HepG2 (cell line): ENCODE measurements around the gene PFKL. TPM values are rescaled to one million over a fixed set of nuclear protein-coding genes. Genes with fewer than 3 reads are reported as not detected.

Source experiments
- ATAC-seq: fragments of 200-7000 bp; cut with Tn5 transposase; 3 replicates; pipeline ENCODE4 v1.9.1; 2020; ENCODE audit warnings: mild to moderate bottlenecking, moderate library complexity
- BruUV-seq: library from RNA; stranded (reverse); fragments of 400-500 nt; replicated peaks from 2 replicates; lab custom pipeline; 2021; lab: Mats Ljungman, UMichigan
- CTCF ChIA-PET: fragments of 300-600 bp; formaldehyde crosslinking; extraction: SDS; loops from one replicate; lab custom pipeline; 2021; ENCODE audit warnings: low total read pairs, inconsistent platforms, low intra/inter-chr PET ratio; lab: Yijun Ruan, JAX
- POLR2A ChIA-PET: fragments of 350-600 bp; sonication (Branson Sonifier 250); formaldehyde crosslinking; loops from one replicate; lab custom pipeline; 2020; ENCODE audit warnings: antibody characterized with exemption, inconsistent platforms; lab: Yijun Ruan, JAX
- DNase-seq: peaks from one replicate; pipeline ENCODE4 v3.0.0-alpha.2; 2015; ENCODE audit warnings: low spot score
- FAIRE-seq: peaks from 3 replicates; lab custom pipeline; 2011; peaks lifted over from hg19 to GRCh38; lab: Jason Lieb, UNC
- H2AFZ ChIP-seq: one replicate; pipeline ENCODE4 v1.6.1; 2011; ENCODE audit warnings: low read length, inconsistent platforms
- H3K27ac ChIP-seq: fragments of 300-600 bp; 3 replicates; pipeline ENCODE4 v1.8.0; 2011; ENCODE audit warnings: mixed run types, mild to moderate bottlenecking, mixed read lengths, low read length, inconsistent platforms; ENCODE audit not compliant: insufficient read depth; ENCODE audit errors: extremely low read length
- H3K27me3 ChIP-seq, 2 experiments: fragments of 200-600 bp in 1 of 2; 2 replicates in 1 of 2; 3 replicates in 1 of 2; pipeline versions ENCODE4 v1.6.0 to v1.8.0; 2011; ENCODE audit warnings: low read length in 2 of 2, mild to moderate bottlenecking in 2 of 2, moderate library complexity in 2 of 2, inconsistent platforms in 1 of 2; ENCODE audit not compliant: insufficient read depth in 2 of 2, control insufficient read depth in 1 of 2
- H3K36me3 ChIP-seq, 2 experiments: fragments of 200-600 bp in 1 of 2; replicated peaks in 1 of 2; 2 replicates in 1 of 2; 3 replicates in 1 of 2; pipeline versions ENCODE4 v1.5.1 to v1.8.0; 2011; ENCODE audit warnings: low read length in 2 of 2, inconsistent platforms in 1 of 2; ENCODE audit not compliant: insufficient read depth in 2 of 2, control insufficient read depth in 1 of 2
- H3K4me1 ChIP-seq: 2 replicates; pipeline ENCODE4 v1.5.1; 2012; ENCODE audit warnings: low read length, inconsistent platforms; ENCODE audit not compliant: insufficient read depth
- H3K4me2 ChIP-seq: 2 replicates; pipeline ENCODE4 v1.6.0; 2011; ENCODE audit warnings: low read depth, low read length, inconsistent platforms
- H3K4me3 ChIP-seq, 3 experiments: fragments of 200-600 bp in 1 of 3; sonication (generic), shearing (Covaris generic) in 1 of 3; replicated peaks in 1 of 3; 2 replicates each; pipeline ENCODE4 v1.5.1; 2011 to 2016; ENCODE audit warnings: low read length in 3 of 3, inconsistent platforms in 2 of 3, low read depth in 2 of 3, mild to moderate bottlenecking in 2 of 3, control low read depth in 1 of 3, mixed read lengths in 1 of 3; ENCODE audit not compliant: insufficient read depth in 1 of 3
- H3K79me2 ChIP-seq: one replicate; pipeline ENCODE4 v1.6.1; 2011; ENCODE audit warnings: low read length, inconsistent platforms; ENCODE audit not compliant: insufficient read depth
- H3K9ac ChIP-seq: 2 replicates; pipeline ENCODE4 v1.6.0; 2011; ENCODE audit warnings: mild to moderate bottlenecking, low read depth, low read length, inconsistent platforms; ENCODE audit not compliant: insufficient read depth
- H3K9me3 ChIP-seq: 2 replicates; pipeline ENCODE4 v1.5.1; 2012; ENCODE audit warnings: mild to moderate bottlenecking, low read length
- H4K20me1 ChIP-seq: 2 replicates; pipeline ENCODE4 v1.6.0; 2011; ENCODE audit warnings: inconsistent platforms, mild to moderate bottlenecking, low read length, moderate library complexity; ENCODE audit not compliant: insufficient read depth
- AGO2 ChIP-seq: fragments of 200-400 bp; formaldehyde crosslinking; optimal IDR thresholded peaks from 2 replicates; pipeline ENCODE3; 2017; ENCODE audit warnings: mild to moderate bottlenecking, low read depth, low read length, moderate library complexity
- HNRNPH1 ChIP-seq: fragments of 200-400 bp; formaldehyde crosslinking; optimal IDR thresholded peaks from 2 replicates; pipeline ENCODE3; 2017; ENCODE audit warnings: mild to moderate bottlenecking, low read depth, low read length
- NCOA2 ChIP-seq: sonication (generic); formaldehyde crosslinking; IDR thresholded peaks from 2 replicates; pipeline ENCODE4 v1.8.0; 2022; ENCODE audit warnings: inconsistent platforms
- POLR2G ChIP-seq: fragments of 200-400 bp; formaldehyde crosslinking; IDR thresholded peaks from 2 replicates; pipeline ENCODE4 v1.6.1; 2018; ENCODE audit warnings: mild to moderate bottlenecking, low read depth, low read length, moderate library complexity
- SNAI1 ChIP-seq: sonication (generic); formaldehyde crosslinking; IDR thresholded peaks from 2 replicates; pipeline ENCODE4 v1.5.0; 2020; ENCODE audit warnings: mild to moderate bottlenecking, missing genetic modification reagents, borderline replicate concordance
- ZNF619 ChIP-seq: sonication (generic); formaldehyde crosslinking; IDR thresholded peaks from 2 replicates; pipeline ENCODE4 v1.4.0; 2020; ENCODE audit warnings: mild to moderate bottlenecking, missing genetic modification reagents
- ZNF709 ChIP-seq: sonication (generic); formaldehyde crosslinking; IDR thresholded peaks from 2 replicates; pipeline ENCODE4 v1.5.0; 2020; ENCODE audit warnings: mild to moderate bottlenecking, missing genetic modification reagents
- ZSCAN29 ChIP-seq: sonication (generic); formaldehyde crosslinking; conservative IDR thresholded peaks from 2 replicates; pipeline ENCODE4 v1.4.0; 2020; ENCODE audit warnings: mild to moderate bottlenecking, missing genetic modification reagents
- WGBS: methylation state at CpG from one replicate; pipeline ENCODE4 v1.1.6; 2017; ENCODE audit warnings: low lambda C conversion rate; 5-methylcytosine and 5-hydroxymethylcytosine counted together
- in situ Hi-C: cut with HindIII; loops from 2 replicates; pipeline ENCODE4 v1.10.0; 2017; ENCODE audit warnings: low pct_unique_long_range_greater_than_20kb; ENCODE audit not compliant: extremely low pct_ligation_motif_present
- intact Hi-C: fragments of 100-400 bp; cut with micrococcal nuclease; formaldehyde crosslinking; loops from one replicate; pipeline ENCODE4 v1.10.0; 2022; ENCODE audit not compliant: unreplicated experiment
- polyA plus RNA-seq, 8 experiments: library from polyadenylated mRNA; depleted of rRNA in 3 of 8; stranded (reverse) in 7 of 8; unstranded in 1 of 8; fragments of >200 nt; fragmentation: Illumina TruSeq in 4 of 8; extraction: Trizol in 4 of 8; gene quantifications; 2 replicates each; pipeline versions ENCODE4 v1.2.1 to v1.2.3, GENCODE V29; 2011 to 2016; ENCODE audit warnings: low read depth in 4 of 8, missing spikeins in 1 of 8, mixed read lengths in 1 of 8; ENCODE audit not compliant: insufficient read depth in 1 of 8
- total RNA-seq, 5 experiments: library from RNA; depleted of rRNA; stranded (reverse); fragments of >200 nt; fragmentation: Illumina TruSeq; extraction: Trizol; gene quantifications; 2 replicates each; pipeline ENCODE4 v1.2.3, GENCODE V29; 2016; ENCODE audit warnings: low read depth in 1 of 5
- TF ChIP-seq, protein P1 (sequence below): sonication (generic); formaldehyde crosslinking; IDR thresholded peaks from 2 replicates; pipeline ENCODE4 v1.4.0; 2020; ENCODE audit warnings: missing genetic modification reagents
- TF ChIP-seq, protein P2 (sequence below): sonication (generic); formaldehyde crosslinking; conservative IDR thresholded peaks from 2 replicates; pipeline ENCODE4 v1.8.1; 2023; ENCODE audit warnings: missing genetic modification reagents

Gene PFKL
- total and polyA plus RNA-seq, 2 of the 13 experiments (the other 11 are each of a cell fraction or from before 2014, with no cell fraction given), result 92.8 to 106 TPM

DNA sequence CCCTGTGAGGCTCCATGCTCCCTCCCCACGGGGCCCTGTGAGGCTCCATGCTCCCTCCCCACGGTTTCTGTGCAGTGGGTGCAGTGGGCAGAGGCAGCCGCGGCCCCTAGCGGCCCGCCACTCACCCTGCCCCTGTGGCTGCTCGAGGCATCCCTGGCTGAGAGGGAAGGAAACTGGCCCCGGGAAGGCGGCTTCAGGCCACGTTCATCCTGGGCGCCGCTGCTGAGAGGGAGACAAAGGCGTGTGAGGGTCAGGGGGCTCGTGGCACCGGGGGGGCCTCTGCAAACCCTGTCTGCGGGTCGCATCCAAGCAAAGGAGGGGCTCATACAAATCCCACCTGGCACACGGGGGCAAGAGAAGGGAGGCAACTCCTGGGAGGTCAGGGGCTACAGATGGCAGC is 30.8 kb downstream of the PFKL start:
- DNase-seq (no peak), ATAC-seq (no peak), FAIRE-seq (no peak)
- H3K27ac ChIP-seq, result no peak overlapping the region
- WGBS, result 96% methylated on average over 12 of the region's 18 CpGs
- in situ Hi-C loops, result no loop called here
- no peaks in the 10 kb centered on the region for H3K27me3 ChIP-seq
- BruUV-seq, result no TSS peak
- H3K4me3 ChIP-seq, result no peak overlapping the region
- no peaks in the 10 kb centered on the region for H3K4me1 ChIP-seq
- no peak overlapping the region for H3K9ac ChIP-seq
- H4K20me1 ChIP-seq, result no peaks in the 10 kb centered on the region
- POLR2A ChIA-PET, result no interaction called here
- CTCF ChIA-PET, result no interaction called here
- no peaks in the 10 kb centered on the region for H3K9me3 ChIP-seq
- H3K36me3 ChIP-seq, result peaks cover 6 to 12% of the 10 kb centered on the region in 2 experiments; a peak in 1 of 5 replicates
- no peak overlapping the region for H3K4me2 ChIP-seq
- H2AFZ ChIP-seq, result no peak overlapping the region
- TF ChIP-seq ZNF709 (CRISPR knock-in tag), result no peak
- no peak for TF ChIP-seq HNRNPH1
- TF ChIP-seq SNAI1, result no peak
- TF ChIP-seq POLR2G, result 0 out of 2 replicates have a peak, but pooled peaks have one; percentile 5
- TF ChIP-seq ZSCAN29 (CRISPR knock-in tag), result no peak
- TF ChIP-seq NCOA2 (CRISPR knock-in tag), result no peak
- TF ChIP-seq, protein P1, sequence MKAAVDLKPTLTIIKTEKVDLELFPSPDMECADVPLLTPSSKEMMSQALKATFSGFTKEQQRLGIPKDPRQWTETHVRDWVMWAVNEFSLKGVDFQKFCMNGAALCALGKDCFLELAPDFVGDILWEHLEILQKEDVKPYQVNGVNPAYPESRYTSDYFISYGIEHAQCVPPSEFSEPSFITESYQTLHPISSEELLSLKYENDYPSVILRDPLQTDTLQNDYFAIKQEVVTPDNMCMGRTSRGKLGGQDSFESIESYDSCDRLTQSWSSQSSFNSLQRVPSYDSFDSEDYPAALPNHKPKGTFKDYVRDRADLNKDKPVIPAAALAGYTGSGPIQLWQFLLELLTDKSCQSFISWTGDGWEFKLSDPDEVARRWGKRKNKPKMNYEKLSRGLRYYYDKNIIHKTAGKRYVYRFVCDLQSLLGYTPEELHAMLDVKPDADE (CRISPR knock-in tag), result no peak
- TF ChIP-seq, protein P2, sequence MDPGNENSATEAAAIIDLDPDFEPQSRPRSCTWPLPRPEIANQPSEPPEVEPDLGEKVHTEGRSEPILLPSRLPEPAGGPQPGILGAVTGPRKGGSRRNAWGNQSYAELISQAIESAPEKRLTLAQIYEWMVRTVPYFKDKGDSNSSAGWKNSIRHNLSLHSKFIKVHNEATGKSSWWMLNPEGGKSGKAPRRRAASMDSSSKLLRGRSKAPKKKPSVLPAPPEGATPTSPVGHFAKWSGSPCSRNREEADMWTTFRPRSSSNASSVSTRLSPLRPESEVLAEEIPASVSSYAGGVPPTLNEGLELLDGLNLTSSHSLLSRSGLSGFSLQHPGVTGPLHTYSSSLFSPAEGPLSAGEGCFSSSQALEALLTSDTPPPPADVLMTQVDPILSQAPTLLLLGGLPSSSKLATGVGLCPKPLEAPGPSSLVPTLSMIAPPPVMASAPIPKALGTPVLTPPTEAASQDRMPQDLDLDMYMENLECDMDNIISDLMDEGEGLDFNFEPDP, result 0 out of 2 replicates have a peak, but pooled peaks have one; percentile 40
- TF ChIP-seq ZNF619, result no peak
- TF ChIP-seq AGO2, result peak; percentile 3
- intact Hi-C loops, result no loop called here
- H3K79me2 ChIP-seq, result no peaks in the 10 kb centered on the region
